Measurements from ENCODE around the gene HCFC2.

DNA sequence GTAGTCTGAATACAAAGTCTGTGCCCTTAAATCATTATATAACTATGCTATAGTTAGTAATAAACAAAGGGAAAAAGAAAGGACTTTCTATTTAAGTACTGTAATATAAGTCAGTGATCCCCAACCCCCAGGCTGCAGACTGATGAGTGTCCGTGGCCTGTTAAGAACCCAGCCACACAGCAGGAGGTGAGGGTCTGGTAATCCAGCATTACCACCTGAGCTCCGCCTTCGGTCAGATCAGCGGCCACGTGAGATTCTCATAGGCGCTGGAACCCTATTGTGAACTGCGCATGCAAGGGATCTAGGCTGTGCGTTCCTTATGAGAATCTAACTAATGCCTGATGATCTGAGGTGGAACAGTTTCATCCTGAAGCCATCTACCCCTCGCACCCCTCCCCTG lies 58.0 kb downstream of the HCFC2 start:
- no peak for TF ChIP-seq TAF1 (IDR thresholded peaks at IDR 0.05; ENCODE audit: borderline replicate concordance, insufficient read depth, low read length)
- no peak for TF ChIP-seq SIN3A (IDR thresholded peaks at IDR 0.05; ENCODE audit: borderline replicate concordance, insufficient read depth, low read length)

Measured in PFSK-1 (cell line).